SK-N-SH treated with all-trans-retinoic acid at 6 μM for 48 hours (cell line): ENCODE measurements around the gene SMG7.

ENCODE experiments used
- ATAC-seq: fragments of 200-7000 bp; cut with Tn5 transposase; 3 replicates; pipeline ENCODE4 v1.9.1; 2020; ENCODE audit warnings: mild to moderate bottlenecking, moderate library complexity
- ARNTL ChIP-seq: fragments of 450-650 bp; formaldehyde crosslinking; IDR thresholded peaks from 2 replicates; pipeline ENCODE4 v1.5.0; 2020; ENCODE audit warnings: low read depth, mild to moderate bottlenecking, moderate library complexity, borderline replicate concordance
- CSRNP3 ChIP-seq: fragments of 250-450 bp; sonication (Bioruptor Pico); IDR thresholded peaks from 2 replicates; pipeline ENCODE4 v1.5.1; 2021; ENCODE audit warnings: mild to moderate bottlenecking, moderate library complexity
- ESRRG ChIP-seq: fragments of 250-450 bp; sonication (Bioruptor Pico); IDR thresholded peaks from 2 replicates; pipeline ENCODE4 v1.6.1; 2021; ENCODE audit warnings: mild to moderate bottlenecking
- GLIS3 ChIP-seq: fragments of 250-450 bp; sonication (Bioruptor Pico); IDR thresholded peaks from 2 replicates; pipeline ENCODE4 v1.5.0; 2020; ENCODE audit warnings: mild to moderate bottlenecking, moderate library complexity
- ISL1 ChIP-seq: fragments of 250-450 bp; sonication (Bioruptor Pico); IDR thresholded peaks from 2 replicates; pipeline ENCODE4 v2.1.2; 2022; ENCODE audit warnings: mild to moderate bottlenecking, moderate library complexity
- OSR1 ChIP-seq: fragments of 250-450 bp; sonication (Bioruptor Pico); IDR thresholded peaks from 2 replicates; pipeline ENCODE4 v1.8.0; 2022; ENCODE audit warnings: moderate library complexity, mild to moderate bottlenecking, inconsistent platforms
- PATZ1 ChIP-seq: fragments of 250-450 bp; sonication (Bioruptor Pico); IDR thresholded peaks from 2 replicates; pipeline ENCODE4 v1.8.0; 2020; ENCODE audit warnings: mild to moderate bottlenecking, moderate library complexity, borderline replicate concordance
- RARB ChIP-seq: fragments of 250-450 bp; sonication (Bioruptor Pico); IDR thresholded peaks from 2 replicates; pipeline ENCODE4 v1.8.0; 2021; ENCODE audit warnings: mild to moderate bottlenecking, moderate library complexity
- SNAI2 ChIP-seq: fragments of 250-450 bp; sonication (Bioruptor Pico); IDR thresholded peaks from 2 replicates; pipeline ENCODE4 v1.5.0; 2020; ENCODE audit warnings: mild to moderate bottlenecking, moderate library complexity
- TCF4 ChIP-seq: fragments of 250-450 bp; sonication (Bioruptor Pico); IDR thresholded peaks from 2 replicates; pipeline ENCODE4 v1.8.0; 2021; ENCODE audit warnings: mild to moderate bottlenecking, moderate library complexity, borderline replicate concordance
- TOX ChIP-seq: fragments of 250-450 bp; sonication (Bioruptor Pico); IDR thresholded peaks from 2 replicates; pipeline ENCODE4 v1.8.0; 2021; ENCODE audit warnings: mild to moderate bottlenecking, moderate library complexity, borderline replicate concordance
- TSHZ2 ChIP-seq: fragments of 250-450 bp; sonication (Bioruptor Pico); IDR thresholded peaks from 2 replicates; pipeline ENCODE4 v1.5.0; 2020; ENCODE audit warnings: mild to moderate bottlenecking, moderate library complexity
- ZC3H10 ChIP-seq: fragments of 250-450 bp; sonication (Bioruptor Pico); IDR thresholded peaks from 2 replicates; pipeline ENCODE4 v1.5.1; 2021; ENCODE audit warnings: mild to moderate bottlenecking, moderate library complexity
- ZFP3 ChIP-seq: fragments of 250-450 bp; sonication (Bioruptor Pico); IDR thresholded peaks from 2 replicates; pipeline ENCODE4 v1.5.0; 2020; ENCODE audit warnings: mild to moderate bottlenecking, moderate library complexity
- ZFP30 ChIP-seq: fragments of 450-650 bp; formaldehyde crosslinking; IDR thresholded peaks from 2 replicates; pipeline ENCODE4 v1.5.0; 2022; ENCODE audit warnings: mild to moderate bottlenecking, moderate library complexity
- ZNF565 ChIP-seq: fragments of 450-650 bp; formaldehyde crosslinking; conservative IDR thresholded peaks from 2 replicates; pipeline ENCODE4 v1.5.0; 2020; ENCODE audit warnings: low read depth, mild to moderate bottlenecking, moderate library complexity
- ZNF70 ChIP-seq: fragments of 450-650 bp; formaldehyde crosslinking; IDR thresholded peaks from 2 replicates; pipeline ENCODE4 v1.5.0; 2020; ENCODE audit warnings: mild to moderate bottlenecking, moderate library complexity
- ZNF8 ChIP-seq: fragments of 450-650 bp; formaldehyde crosslinking; IDR thresholded peaks from 2 replicates; pipeline ENCODE4 v1.5.0; 2020; ENCODE audit warnings: mild to moderate bottlenecking, moderate library complexity
- TF ChIP-seq, protein P1 (sequence below): fragments of 250-450 bp; sonication (Bioruptor Pico); IDR thresholded peaks from 2 replicates; pipeline ENCODE4 v1.5.1; 2020; ENCODE audit warnings: low read depth, mild to moderate bottlenecking, moderate library complexity
- TF ChIP-seq, protein P2 (sequence below): fragments of 250-450 bp; sonication (Bioruptor Pico); IDR thresholded peaks from 2 replicates; pipeline ENCODE4 v1.8.0; 2021; ENCODE audit warnings: low read depth, mild to moderate bottlenecking, moderate library complexity, borderline replicate concordance

The SMG7 gene

DNA sequence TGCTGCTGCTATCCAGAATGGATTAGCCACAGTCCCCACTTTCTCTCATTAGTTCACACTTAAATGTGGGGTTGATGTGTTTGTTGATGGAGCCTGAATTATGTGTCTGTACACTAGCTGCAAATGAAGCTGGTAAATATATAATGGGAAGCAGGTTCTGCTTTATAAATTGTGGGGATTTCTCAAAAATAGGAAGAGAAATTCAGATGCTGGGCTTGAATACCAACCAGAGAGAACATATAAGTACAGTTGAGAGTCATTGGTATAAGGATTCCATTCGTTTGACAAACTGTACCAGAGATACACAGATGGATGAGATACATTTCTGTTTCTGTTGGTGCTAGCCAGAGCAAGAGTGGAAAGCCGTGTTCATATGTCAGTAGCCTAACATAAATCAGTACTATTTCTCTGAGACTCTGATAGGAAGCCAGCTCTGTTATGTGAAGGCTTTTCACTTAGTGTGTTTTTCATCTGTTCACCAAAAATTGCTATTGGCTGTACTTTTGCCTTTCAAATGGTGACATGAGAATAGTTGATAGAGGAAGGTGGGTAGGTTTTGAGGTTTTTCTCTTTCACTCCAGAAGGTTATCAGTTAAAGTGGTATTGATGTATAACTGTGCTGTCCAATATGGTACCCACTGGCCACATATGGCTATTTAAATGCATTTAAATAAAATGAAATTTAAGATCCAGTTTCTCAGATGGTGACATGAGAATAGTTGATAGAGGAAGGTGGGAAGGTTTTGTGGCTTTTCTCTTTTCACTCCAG, 15.6 kb downstream of the SMG7 start (continued):
- TF ChIP-seq CSRNP3 (no peak), ARNTL (CRISPR knock-in tag) (no peak), TCF4 (CRISPR knock-in tag) (no peak), TOX (CRISPR knock-in tag) (no peak)

- ATAC-seq, result no peak
- TF ChIP-seq, protein P1, sequence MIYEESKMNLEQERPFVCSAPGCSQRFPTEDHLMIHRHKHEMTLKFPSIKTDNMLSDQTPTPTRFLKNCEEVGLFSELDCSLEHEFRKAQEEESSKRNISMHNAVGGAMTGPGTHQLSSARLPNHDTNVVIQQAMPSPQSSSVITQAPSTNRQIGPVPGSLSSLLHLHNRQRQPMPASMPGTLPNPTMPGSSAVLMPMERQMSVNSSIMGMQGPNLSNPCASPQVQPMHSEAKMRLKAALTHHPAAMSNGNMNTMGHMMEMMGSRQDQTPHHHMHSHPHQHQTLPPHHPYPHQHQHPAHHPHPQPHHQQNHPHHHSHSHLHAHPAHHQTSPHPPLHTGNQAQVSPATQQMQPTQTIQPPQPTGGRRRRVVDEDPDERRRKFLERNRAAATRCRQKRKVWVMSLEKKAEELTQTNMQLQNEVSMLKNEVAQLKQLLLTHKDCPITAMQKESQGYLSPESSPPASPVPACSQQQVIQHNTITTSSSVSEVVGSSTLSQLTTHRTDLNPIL (CRISPR knock-in tag), result no peak
- TF ChIP-seq ZFP3, result no peak
- no peak for TF ChIP-seq SNAI2 (CRISPR knock-in tag)
- no peak for TF ChIP-seq ZNF70 (CRISPR knock-in tag)
Observed at GRCh38 chr1:183490932-183491331, 18.6 kb downstream of the SMG7 start.

GRCh38 chr1:183493540-183494245, 21.4 kb downstream of the SMG7 start:
- no peak for TF ChIP-seq TOX (CRISPR knock-in tag)
- TF ChIP-seq, protein P1 (CRISPR knock-in tag), result no peak
- no peak for TF ChIP-seq ESRRG (CRISPR knock-in tag)
- TF ChIP-seq, all 23 proteins: peak for 0
- no peak for ATAC-seq

GRCh38 chr1:183495420-183495819, 23.1 kb downstream of the SMG7 start:
- TF ChIP-seq, protein P2, sequence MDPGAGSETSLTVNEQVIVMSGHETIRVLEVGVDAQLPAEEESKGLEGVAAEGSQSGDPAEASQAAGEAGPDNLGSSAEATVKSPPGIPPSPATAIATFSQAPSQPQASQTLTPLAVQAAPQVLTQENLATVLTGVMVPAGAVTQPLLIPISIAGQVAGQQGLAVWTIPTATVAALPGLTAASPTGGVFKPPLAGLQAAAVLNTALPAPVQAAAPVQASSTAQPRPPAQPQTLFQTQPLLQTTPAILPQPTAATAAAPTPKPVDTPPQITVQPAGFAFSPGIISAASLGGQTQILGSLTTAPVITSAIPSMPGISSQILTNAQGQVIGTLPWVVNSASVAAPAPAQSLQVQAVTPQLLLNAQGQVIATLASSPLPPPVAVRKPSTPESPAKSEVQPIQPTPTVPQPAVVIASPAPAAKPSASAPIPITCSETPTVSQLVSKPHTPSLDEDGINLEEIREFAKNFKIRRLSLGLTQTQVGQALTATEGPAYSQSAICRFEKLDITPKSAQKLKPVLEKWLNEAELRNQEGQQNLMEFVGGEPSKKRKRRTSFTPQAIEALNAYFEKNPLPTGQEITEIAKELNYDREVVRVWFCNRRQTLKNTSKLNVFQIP, result no peak
- TF ChIP-seq PATZ1 (CRISPR knock-in tag), result no peak
- TF ChIP-seq, protein P1 (CRISPR knock-in tag), result no peak
- no peak for TF ChIP-seq ZNF565 (CRISPR knock-in tag)
- no peak for TF ChIP-seq TSHZ2 (CRISPR knock-in tag)
- TF ChIP-seq ZNF8 (CRISPR knock-in tag), result no peak
- TF ChIP-seq GLIS3 (CRISPR knock-in tag), result no peak
- no peak for TF ChIP-seq ZFP30 (CRISPR knock-in tag)
- TF ChIP-seq ISL1 (CRISPR knock-in tag), result no peak
- TF ChIP-seq ARNTL (CRISPR knock-in tag), result no peak
- TF ChIP-seq RARB (CRISPR knock-in tag), result no peak
- TF ChIP-seq ZC3H10 (CRISPR knock-in tag), result no peak
- TF ChIP-seq ZNF70 (CRISPR knock-in tag), result no peak
- no peak for TF ChIP-seq OSR1 (CRISPR knock-in tag)
- ATAC-seq, result no peak
